AG10803 (cell line): ENCODE measurements around the gene KIFC3.

ENCODE experiments used
- DNase-seq: peaks from one replicate; pipeline ENCODE4 v3.0.0; 2010; ENCODE audit warnings: low read depth
- H3K4me3 ChIP-seq: 2 replicates; pipeline ENCODE4 v1.5.1; 2011; ENCODE audit warnings: mild to moderate bottlenecking, low read length, control low read depth
- TF ChIP-seq, protein P1 (sequence below): conservative IDR thresholded peaks from 2 replicates; pipeline ENCODE4 v1.5.1; 2011; ENCODE audit warnings: mild to moderate bottlenecking, low read length, control low read depth, inconsistent platforms

KIFC3 gene

DNA sequence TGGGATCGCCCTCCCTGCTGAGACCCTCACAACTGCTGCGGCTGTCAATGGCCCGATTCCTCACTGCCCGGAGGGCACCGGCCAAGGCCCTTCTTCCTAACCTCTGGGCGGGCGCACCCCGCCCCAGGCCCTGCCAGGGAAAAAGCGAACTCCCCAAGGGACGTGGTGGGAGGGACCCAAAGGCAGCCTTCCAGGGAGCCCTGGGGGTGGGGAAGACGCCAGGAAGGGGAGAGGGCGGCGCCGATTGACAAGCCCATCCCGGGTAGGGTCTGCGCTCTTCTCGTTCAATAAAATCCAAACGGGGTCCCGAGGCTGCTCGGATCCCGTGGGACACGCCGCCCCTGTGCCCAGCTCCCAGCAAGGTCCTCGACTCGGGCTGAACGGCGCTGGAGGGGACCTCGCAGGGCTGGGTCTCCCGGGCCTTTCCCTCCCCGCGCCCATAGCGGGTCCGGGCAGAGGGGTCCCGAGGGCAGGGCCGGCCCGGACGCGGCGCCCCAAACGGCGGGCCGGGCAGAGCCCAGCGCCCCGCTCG lies 416 bp downstream of the KIFC3 start:
- H3K4me3 ChIP-seq, result peak overlapping the region; percentile 82
- TF ChIP-seq, protein P1, sequence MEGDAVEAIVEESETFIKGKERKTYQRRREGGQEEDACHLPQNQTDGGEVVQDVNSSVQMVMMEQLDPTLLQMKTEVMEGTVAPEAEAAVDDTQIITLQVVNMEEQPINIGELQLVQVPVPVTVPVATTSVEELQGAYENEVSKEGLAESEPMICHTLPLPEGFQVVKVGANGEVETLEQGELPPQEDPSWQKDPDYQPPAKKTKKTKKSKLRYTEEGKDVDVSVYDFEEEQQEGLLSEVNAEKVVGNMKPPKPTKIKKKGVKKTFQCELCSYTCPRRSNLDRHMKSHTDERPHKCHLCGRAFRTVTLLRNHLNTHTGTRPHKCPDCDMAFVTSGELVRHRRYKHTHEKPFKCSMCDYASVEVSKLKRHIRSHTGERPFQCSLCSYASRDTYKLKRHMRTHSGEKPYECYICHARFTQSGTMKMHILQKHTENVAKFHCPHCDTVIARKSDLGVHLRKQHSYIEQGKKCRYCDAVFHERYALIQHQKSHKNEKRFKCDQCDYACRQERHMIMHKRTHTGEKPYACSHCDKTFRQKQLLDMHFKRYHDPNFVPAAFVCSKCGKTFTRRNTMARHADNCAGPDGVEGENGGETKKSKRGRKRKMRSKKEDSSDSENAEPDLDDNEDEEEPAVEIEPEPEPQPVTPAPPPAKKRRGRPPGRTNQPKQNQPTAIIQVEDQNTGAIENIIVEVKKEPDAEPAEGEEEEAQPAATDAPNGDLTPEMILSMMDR, result no peak
- DNase-seq, result no peak

- DNase-seq, result peak; percentile 74
- peak overlapping the region; percentile 82 for H3K4me3 ChIP-seq
- TF ChIP-seq, protein P1, result peak; percentile 42
These were observed 1.0 kb downstream of the KIFC3 start for GRCh38 chr16:57801098-57801808.

GRCh38 chr16:57800200-57801097 lies 1.8 kb downstream of the KIFC3 start:
- DNase-seq, result no peak
- TF ChIP-seq, protein P1, result no peak
- peak overlapping the region; percentile 82 for H3K4me3 ChIP-seq

DNA sequence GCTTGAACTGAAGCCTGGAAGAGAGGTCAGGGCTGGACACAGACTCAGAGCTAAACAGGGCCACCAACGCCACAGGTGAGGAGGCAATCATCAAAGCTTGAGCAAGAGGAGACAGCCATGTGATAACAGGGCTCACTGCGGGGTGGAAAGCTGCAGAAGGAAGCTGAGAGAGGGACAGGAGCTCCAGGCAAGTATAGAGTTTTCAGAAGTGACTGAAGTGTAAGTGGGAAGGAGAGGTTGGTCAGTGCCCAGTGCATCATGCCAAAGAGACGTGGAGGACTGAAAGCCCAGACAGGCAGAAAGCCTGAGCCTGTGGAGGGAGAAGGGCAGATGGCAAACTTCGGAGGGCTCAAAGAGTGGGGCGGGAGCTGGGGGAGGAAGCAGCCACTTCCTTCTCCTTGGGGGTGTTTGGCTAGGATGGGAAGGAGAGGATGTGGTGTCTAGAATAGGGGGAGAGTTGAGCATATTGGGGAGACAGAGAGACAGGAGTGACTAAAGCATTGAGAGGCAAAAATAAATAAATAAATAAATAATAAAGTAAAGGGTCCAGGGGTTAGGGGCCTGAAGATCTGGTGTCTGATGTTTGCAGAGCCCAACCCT lies 2.6 kb downstream of the KIFC3 start:
- no peak overlapping the region for H3K4me3 ChIP-seq
- no peak for DNase-seq
- TF ChIP-seq, protein P1, result no peak

DNA sequence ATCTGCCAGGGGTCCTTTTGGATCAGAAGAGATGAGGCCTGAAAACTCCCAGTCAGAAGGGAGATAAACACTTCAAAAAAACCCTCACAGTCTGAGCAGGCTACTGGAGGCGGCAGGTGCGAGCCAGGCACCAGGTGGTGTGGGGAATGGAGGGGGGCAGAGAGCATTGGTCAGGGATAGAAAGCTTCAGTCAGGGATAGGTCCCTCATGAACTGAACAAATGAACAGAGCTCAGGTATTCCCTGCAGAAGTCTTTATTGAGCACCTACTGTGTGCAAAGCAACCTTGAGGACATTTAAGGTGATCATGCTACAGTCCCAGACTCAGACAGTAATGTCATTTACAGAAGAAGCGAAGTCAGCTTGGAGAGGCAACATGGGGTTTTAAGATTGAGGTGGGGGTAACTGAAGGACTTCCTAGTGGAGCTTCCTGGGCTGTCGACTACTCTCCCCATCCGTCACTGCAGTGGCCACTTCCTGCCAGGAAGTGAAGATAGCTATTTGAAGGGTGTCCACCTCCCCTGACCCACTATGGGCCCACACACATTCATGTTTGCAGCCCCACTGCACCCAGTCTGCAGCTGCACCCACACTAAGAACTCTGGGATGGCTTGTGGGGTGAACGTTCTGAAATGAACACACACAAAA lies 3.2 kb downstream of the KIFC3 start:
- DNase-seq, result no peak
- H3K4me3 ChIP-seq, result no peak overlapping the region
- TF ChIP-seq, protein P1, result no peak

- no peak overlapping the region for H3K4me3 ChIP-seq
- no peak for DNase-seq
- TF ChIP-seq, protein P1, result no peak
These were observed 4.0 kb downstream of the KIFC3 start for GRCh38 chr16:57798267-57798810.
